ENCODE measurements around the gene BACH2. TPM values are rescaled to one million over a fixed set of nuclear protein-coding genes. Genes with fewer than 3 reads are reported as not detected.
A peak's percentile ranks its signal among the peaks of the same experiment; 100 is the strongest.
"Not testable (repeated sequence)": the region's sequence is repeated elsewhere in the genome, so short reads cannot be mapped to it uniquely, and the experiment has no call there.

BACH2 gene
- total and polyA plus RNA-seq, 2 donors = 0.90 to 7.5 TPM

GRCh38 chr6:90035047-90035723 is 261.5 kb downstream of the BACH2 start:
- no peaks in the 10 kb centered on the region for H3K36me3 ChIP-seq (ENCODE audit: insufficient read depth)
- H3K27ac ChIP-seq (ENCODE audit: low read depth) = no peak overlapping the region
- H3K4me1 ChIP-seq (ENCODE audit: insufficient read depth) = no peaks in the 10 kb centered on the region
- WGBS = 44% methylated on average over 3 of the region's 3 CpGs
- DNase-seq (ENCODE audit: extremely low spot score) = no peak
- H3K4me3 ChIP-seq (ENCODE audit: low read depth, low read length) = no peak overlapping the region

- H3K4me3 ChIP-seq (ENCODE audit: low read depth, low read length) = no peak overlapping the region
- no peaks in the 10 kb centered on the region for H3K36me3 ChIP-seq (ENCODE audit: insufficient read depth)
- 96% methylated on average over 3 of the region's 3 CpGs for WGBS
- no peak for DNase-seq (ENCODE audit: extremely low spot score)
- no peaks in the 10 kb centered on the region for H3K4me1 ChIP-seq (ENCODE audit: insufficient read depth)
- H3K27ac ChIP-seq (ENCODE audit: low read depth) = no peak overlapping the region
These were observed 262.8 kb downstream of the BACH2 start for GRCh38 chr6:90033746-90034271.

- DNase-seq (ENCODE audit: extremely low spot score); H3K4me1 ChIP-seq (ENCODE audit: insufficient read depth); H3K27ac ChIP-seq (ENCODE audit: low read depth); H3K4me3 ChIP-seq (ENCODE audit: low read depth, low read length); H3K36me3 ChIP-seq (ENCODE audit: insufficient read depth): not testable (repeated sequence)
- 87% methylated on average over 5 of the region's 5 CpGs for WGBS
These were observed 264.0 kb downstream of the BACH2 start for GRCh38 chr6:90032489-90033212.

- no peak overlapping the region for H3K27ac ChIP-seq (ENCODE audit: low read depth)
- DNase-seq (ENCODE audit: extremely low spot score) = no peak
- no peaks in the 10 kb centered on the region for H3K36me3 ChIP-seq (ENCODE audit: insufficient read depth)
- WGBS = 74% methylated on average over 10 of the region's 10 CpGs
- H3K4me3 ChIP-seq (ENCODE audit: low read depth, low read length) = no peak overlapping the region
- H3K4me1 ChIP-seq (ENCODE audit: insufficient read depth) = no peaks in the 10 kb centered on the region
These were observed 267.5 kb downstream of the BACH2 start for GRCh38 chr6:90028995-90029635.

- 89% methylated on average over 7 of the region's 7 CpGs for WGBS
- no peaks in the 10 kb centered on the region for H3K36me3 ChIP-seq (ENCODE audit: insufficient read depth)
- no peak overlapping the region for H3K4me3 ChIP-seq (ENCODE audit: low read depth, low read length)
- H3K27ac ChIP-seq (ENCODE audit: low read depth) = no peak overlapping the region
- no peaks in the 10 kb centered on the region for H3K4me1 ChIP-seq (ENCODE audit: insufficient read depth)
- no peak for DNase-seq (ENCODE audit: extremely low spot score)
These were observed 268.4 kb downstream of the BACH2 start for GRCh38 chr6:90028066-90028778.

GRCh38 chr6:90026216-90026615 is 270.4 kb downstream of the BACH2 start:
- no peak for DNase-seq (ENCODE audit: extremely low spot score)
- H3K4me1 ChIP-seq (ENCODE audit: insufficient read depth) = no peaks in the 10 kb centered on the region
- H3K36me3 ChIP-seq (ENCODE audit: insufficient read depth) = no peaks in the 10 kb centered on the region
- 82% methylated on average over 1 of the region's 1 CpG for WGBS
- H3K27ac ChIP-seq (ENCODE audit: low read depth) = no peak overlapping the region
- H3K4me3 ChIP-seq (ENCODE audit: low read depth, low read length) = no peak overlapping the region

- 47% methylated on average over 5 of the region's 5 CpGs for WGBS
- DNase-seq (ENCODE audit: extremely low spot score) = peak; percentile 49
- Histone ChIP-seq H3K4me1 (ENCODE audit: insufficient read depth) (no peaks in the 10 kb centered on the region), H3K4me3 (ENCODE audit: low read depth, low read length) (no peak overlapping the region), H3K36me3 (ENCODE audit: insufficient read depth) (no peaks in the 10 kb centered on the region), H3K27ac (ENCODE audit: low read depth) (no peak overlapping the region)
These were observed 271.1 kb downstream of the BACH2 start for GRCh38 chr6:90025523-90026061.

GRCh38 chr6:90024633-90025032 is 272.0 kb downstream of the BACH2 start:
- Histone ChIP-seq H3K4me1 (ENCODE audit: insufficient read depth) (no peaks in the 10 kb centered on the region), H3K4me3 (ENCODE audit: low read depth, low read length) (no peak overlapping the region), H3K27ac (ENCODE audit: low read depth) (no peak overlapping the region), H3K36me3 (ENCODE audit: insufficient read depth) (no peaks in the 10 kb centered on the region)
- WGBS = 95% methylated on average over 6 of the region's 6 CpGs
- DNase-seq (ENCODE audit: extremely low spot score) = no peak

GRCh38 chr6:90021711-90022110 is 274.9 kb downstream of the BACH2 start:
- H3K27ac ChIP-seq (ENCODE audit: low read depth) = no peak overlapping the region
- WGBS = 54% methylated on average over 2 of the region's 2 CpGs
- DNase-seq (ENCODE audit: extremely low spot score) = no peak
- H3K4me3 ChIP-seq (ENCODE audit: low read depth, low read length) = no peak overlapping the region
- H3K4me1 ChIP-seq (ENCODE audit: insufficient read depth) = no peaks in the 10 kb centered on the region
- no peaks in the 10 kb centered on the region for H3K36me3 ChIP-seq (ENCODE audit: insufficient read depth)

GRCh38 chr6:90020746-90021145 is 275.9 kb downstream of the BACH2 start:
- DNase-seq (ENCODE audit: extremely low spot score) = no peak
- 82% methylated on average over 2 of the region's 2 CpGs for WGBS

GRCh38 chr6:90019216-90019615 is 277.4 kb downstream of the BACH2 start:
- Histone ChIP-seq H3K36me3 (ENCODE audit: insufficient read depth) (no peaks in the 10 kb centered on the region), H3K4me3 (ENCODE audit: low read depth, low read length) (no peak overlapping the region), H3K27ac (ENCODE audit: low read depth) (no peak overlapping the region), H3K4me1 (ENCODE audit: insufficient read depth) (no peaks in the 10 kb centered on the region)
- 99% methylated on average over 1 of the region's 1 CpG for WGBS
- DNase-seq (ENCODE audit: extremely low spot score) = no peak

More at GRCh38 chr6:90020746-90021145, 275.9 kb downstream of the BACH2 start:
- no peak overlapping the region for H3K4me3 ChIP-seq (ENCODE audit: low read depth, low read length)
- H3K27ac ChIP-seq (ENCODE audit: low read depth) = no peak overlapping the region
- no peaks in the 10 kb centered on the region for H3K4me1 ChIP-seq (ENCODE audit: insufficient read depth)
- no peaks in the 10 kb centered on the region for H3K36me3 ChIP-seq (ENCODE audit: insufficient read depth)

GRCh38 chr6:90015883-90016282 is 280.8 kb downstream of the BACH2 start:
- H3K36me3 ChIP-seq (ENCODE audit: insufficient read depth) = no peaks in the 10 kb centered on the region
- H3K27ac ChIP-seq (ENCODE audit: low read depth) = no peak overlapping the region
- no peak overlapping the region for H3K4me3 ChIP-seq (ENCODE audit: low read depth, low read length)
- WGBS = 70% methylated on average over 1 of the region's 1 CpG
- no peak for DNase-seq (ENCODE audit: extremely low spot score)
- no peaks in the 10 kb centered on the region for H3K4me1 ChIP-seq (ENCODE audit: insufficient read depth)

- Histone ChIP-seq H3K4me1 (ENCODE audit: insufficient read depth) (no peaks in the 10 kb centered on the region), H3K36me3 (ENCODE audit: insufficient read depth) (no peaks in the 10 kb centered on the region), H3K4me3 (ENCODE audit: low read depth, low read length) (no peak overlapping the region), H3K27ac (ENCODE audit: low read depth) (no peak overlapping the region)
- 50% methylated on average over 1 of the region's 1 CpG for WGBS
- no peak for DNase-seq (ENCODE audit: extremely low spot score)
These were observed 287.6 kb downstream of the BACH2 start for GRCh38 chr6:90008908-90009501.
